GM19455 (cell line): ENCODE measurements around the gene ZFR.

Source experiments
- ATAC-seq: cut with Tn5 transposase; IDR thresholded peaks from one replicate; pipeline ENCODE4 v1.9.1; 2021; ENCODE audit not compliant: unreplicated experiment

The ZFR gene

GRCh38 chr5:32444431-32445286 is at the start of gene ZFR:
TSS of gene ZFR (minus strand) at chr5:32444740. CDS start at chr5:32444658, 82 bp downstream.
- peak; percentile 81 for ATAC-seq

DNA sequence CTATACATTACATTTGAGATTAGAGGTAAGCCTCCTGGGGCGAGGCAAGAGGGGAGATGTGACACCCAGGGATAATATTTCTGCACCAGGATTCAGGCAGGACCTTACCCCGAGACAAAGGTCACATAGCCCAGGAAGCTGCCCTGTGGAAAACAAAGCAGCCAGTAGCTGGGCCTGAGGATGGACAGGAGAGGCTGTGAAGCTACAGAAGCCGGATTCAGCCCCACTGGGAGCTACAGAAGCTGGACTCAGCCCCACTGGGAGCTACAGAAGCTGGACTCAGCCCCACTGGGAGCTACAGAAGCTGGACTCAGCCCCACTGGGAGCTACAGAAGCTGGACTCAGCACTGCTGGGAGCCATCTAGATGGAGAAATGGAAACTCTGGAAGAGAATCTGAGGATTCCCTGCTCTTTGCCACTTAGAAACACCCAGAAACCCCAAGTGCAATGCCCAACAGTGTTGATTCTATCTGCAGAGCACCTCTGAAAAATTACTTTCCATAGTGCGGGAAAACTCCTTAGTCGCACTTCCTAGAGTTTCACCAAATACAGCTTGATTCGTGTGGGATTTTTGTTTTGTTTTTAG is 46.5 kb upstream of the ZFR start:
- no peak for ATAC-seq

- peak; percentile 83 for ATAC-seq
Observed at GRCh38 chr5:32489791-32490562, 45.4 kb upstream of the ZFR start.

GRCh38 chr5:32487424-32487823 is 42.9 kb upstream of the ZFR start:
- ATAC-seq: no peak

DNA sequence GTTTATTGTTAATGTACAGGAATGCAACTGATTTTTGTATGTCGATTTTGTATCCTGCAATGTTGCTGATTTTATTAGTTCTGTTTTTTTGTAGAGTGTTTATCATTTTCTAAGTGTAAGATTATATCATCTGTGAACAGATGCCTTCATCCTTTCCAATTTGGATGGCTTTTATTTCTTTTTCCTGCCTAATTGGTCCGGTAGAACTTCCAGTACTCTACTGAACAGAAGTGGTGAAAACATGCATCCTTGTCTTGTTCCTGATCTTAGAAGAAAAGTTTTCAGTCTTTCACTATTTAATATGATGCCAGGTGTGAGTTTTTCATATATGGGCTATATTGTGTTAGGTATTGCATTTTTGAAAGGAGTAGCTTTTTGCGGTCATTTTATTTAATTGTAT is 42.5 kb upstream of the ZFR start:
- ATAC-seq: no peak

DNA sequence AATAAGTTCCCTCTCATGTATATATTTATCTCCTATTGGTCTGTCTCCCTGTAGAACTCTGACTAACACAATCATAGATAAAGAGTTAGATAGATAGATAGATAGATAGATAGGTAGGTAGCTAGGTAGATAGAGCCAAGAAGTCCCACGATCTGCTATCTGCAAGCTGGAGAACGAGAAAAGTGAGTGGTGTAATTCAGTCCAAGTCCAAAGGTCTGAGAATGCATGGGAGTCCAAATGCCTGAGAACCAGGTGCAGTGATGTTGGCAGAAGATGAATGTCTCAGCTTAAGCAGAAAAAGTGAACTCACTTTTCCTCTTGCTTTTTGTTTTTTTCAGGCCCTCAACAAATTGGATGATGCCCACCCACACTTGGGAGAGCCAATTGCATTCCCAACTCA is 37.7 kb upstream of the ZFR start:
- ATAC-seq: no peak

- no peak for ATAC-seq
Observed at GRCh38 chr5:32479096-32479495, 34.6 kb upstream of the ZFR start.

DNA sequence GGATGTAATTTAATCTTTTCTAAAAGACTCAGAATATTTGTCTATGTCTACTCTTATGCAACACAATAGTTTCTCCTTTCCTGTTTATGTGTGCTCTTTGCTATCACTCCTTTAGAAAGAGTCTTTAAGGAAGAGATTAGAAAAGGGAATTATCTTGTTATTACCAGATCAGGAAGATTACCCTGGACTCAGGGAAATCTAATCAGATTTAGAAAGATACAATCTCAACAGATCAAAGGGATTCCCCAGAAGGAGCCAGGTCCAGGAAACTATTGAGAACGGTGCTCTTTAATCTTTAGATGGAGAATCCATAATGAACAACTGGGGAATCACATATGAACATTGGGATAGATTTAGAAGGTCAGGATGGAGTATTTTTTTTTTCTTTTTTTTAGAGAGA is 32.4 kb upstream of the ZFR start:
- ATAC-seq: no peak

- ATAC-seq: no peak
Observed at GRCh38 chr5:32475334-32476097, 31.0 kb upstream of the ZFR start.

DNA sequence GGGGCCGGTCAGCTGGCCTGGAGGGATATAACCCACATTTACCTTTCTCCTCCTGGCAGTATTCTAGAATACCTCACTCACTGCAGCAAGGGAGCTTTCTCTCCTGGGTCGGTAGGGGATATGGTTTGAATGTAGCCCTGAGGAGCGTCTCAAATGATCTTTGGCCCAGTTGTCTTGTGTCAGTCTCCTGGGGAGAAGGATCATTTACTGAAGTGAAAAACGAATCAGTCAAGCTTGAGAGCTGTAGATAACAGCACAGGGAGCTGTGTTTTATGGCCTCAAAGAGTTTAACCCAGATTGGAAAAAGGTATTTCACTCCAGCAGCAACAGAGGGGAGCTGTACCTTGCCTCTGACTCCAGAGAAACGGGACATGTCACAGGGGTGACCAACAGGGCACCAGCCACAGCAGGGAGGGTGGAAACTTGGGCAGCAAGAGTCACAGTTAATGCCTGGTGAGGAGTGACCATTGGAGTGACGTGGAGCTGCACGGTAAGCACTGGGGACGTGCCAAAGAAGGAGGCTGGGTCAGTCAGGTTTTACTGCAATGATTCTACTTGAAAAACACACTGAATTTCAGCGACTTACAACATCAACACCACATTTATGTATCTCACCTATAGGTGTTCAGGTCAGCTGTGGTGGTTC is 29.8 kb upstream of the ZFR start:
- ATAC-seq: no peak

- no peak for ATAC-seq
Observed at GRCh38 chr5:32473072-32473471, 28.5 kb upstream of the ZFR start.

DNA sequence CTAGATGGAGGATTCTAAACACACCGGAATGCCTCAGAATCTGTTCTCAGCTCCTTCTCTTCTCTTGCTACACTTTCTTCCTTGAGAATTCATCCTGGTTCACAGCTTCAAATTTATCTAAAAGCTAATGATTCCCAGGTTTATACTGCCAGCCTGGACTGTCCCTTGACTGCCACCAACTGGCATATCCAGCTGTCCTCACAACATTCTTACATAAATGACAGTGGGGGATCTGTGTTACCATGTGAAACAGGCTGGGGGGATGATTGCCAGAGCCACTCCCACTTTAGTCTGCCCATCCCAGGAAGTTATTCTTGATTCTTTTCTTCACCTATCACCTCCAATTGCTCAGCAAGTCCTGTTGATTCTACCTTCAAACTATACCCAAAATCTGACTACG is 27.2 kb upstream of the ZFR start:
- ATAC-seq: no peak

GRCh38 chr5:32465076-32465475 is 20.5 kb upstream of the ZFR start:
- ATAC-seq: no peak

GRCh38 chr5:32462618-32463017 is 18.1 kb upstream of the ZFR start:
- no peak for ATAC-seq

GRCh38 chr5:32461441-32462120 is 17.0 kb upstream of the ZFR start:
- no peak for ATAC-seq

GRCh38 chr5:32460702-32461101 is 16.2 kb upstream of the ZFR start:
- no peak for ATAC-seq

DNA sequence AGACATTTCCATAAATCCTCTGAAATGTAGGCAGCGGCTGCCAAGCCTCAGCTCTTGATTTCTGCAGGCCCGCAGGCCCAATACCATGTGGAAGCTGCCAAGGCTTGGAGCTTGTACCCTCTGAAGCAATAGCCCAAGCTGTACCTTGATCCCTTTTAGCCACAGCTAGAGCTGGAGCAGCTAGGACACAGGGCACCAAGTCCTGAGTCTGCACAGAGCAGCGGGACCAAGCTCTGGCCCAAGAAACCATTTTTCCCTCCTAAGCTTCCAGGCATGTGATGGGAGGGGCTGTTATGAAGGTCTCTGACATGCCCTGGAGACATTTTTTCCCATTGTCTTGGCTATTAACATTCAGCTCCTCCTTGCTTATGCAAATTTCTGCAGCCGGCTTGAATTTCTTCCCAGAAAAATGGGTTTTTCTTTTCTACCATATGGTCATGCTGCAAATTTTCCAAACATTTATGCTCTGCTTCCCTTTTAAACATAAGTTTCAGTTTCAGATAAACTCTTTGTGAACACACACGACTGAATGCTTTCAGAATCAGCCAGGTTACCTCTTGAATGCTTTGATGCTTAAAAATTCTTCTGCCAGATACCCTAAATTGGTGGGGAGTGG is 14.4 kb upstream of the ZFR start:
- no peak for ATAC-seq

- no peak for ATAC-seq
Observed at GRCh38 chr5:32455311-32455710, 10.8 kb upstream of the ZFR start.

DNA sequence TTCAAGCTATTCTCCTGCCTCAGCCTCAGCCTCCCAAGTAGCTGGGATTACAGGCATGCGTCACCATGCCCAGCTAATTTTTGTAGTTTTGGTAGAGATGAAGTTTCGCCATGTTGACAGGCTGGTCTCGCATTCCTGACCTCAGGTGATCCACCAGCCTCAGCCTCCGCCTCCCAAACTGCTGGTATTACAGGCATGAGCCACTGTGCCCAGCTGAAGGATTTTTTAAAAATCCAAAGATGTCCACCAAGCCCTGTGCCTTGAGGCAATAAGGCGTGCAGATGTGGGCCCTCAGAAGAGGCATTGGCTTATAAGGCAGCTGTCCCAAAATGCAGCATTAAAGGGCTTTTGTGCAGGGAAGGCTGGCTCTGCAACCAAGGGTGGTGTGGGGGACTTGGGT is 10.3 kb upstream of the ZFR start:
- no peak for ATAC-seq

- no peak for ATAC-seq
Observed at GRCh38 chr5:32453916-32454315, 9.4 kb upstream of the ZFR start.
